COLO668 (cell line): Measurements from ENCODE around the gene RRM2.
"Not testable (repeated sequence)": the region's sequence is repeated elsewhere in the genome, so short reads cannot be mapped to it uniquely, and the experiment has no call there.

ENCODE experiments used
- DNase-seq: peaks from one replicate; lab custom pipeline; 2025; ENCODE audit not compliant: unreplicated experiment; lab: John Stamatoyannopoulos, UW

The RRM2 gene

GRCh38 chr2:10089565-10090190 is 32.9 kb upstream of the RRM2 start:
- DNase-seq = no peak

- no peak for DNase-seq
Observed at GRCh38 chr2:10091182-10091888, 31.2 kb upstream of the RRM2 start.

- DNase-seq = not testable (repeated sequence)
Observed at GRCh38 chr2:10091889-10092244, 30.7 kb upstream of the RRM2 start.

GRCh38 chr2:10094271-10094814 is 28.2 kb upstream of the RRM2 start:
- no peak for DNase-seq

GRCh38 chr2:10095175-10095574 is 27.4 kb upstream of the RRM2 start:
- no peak for DNase-seq

GRCh38 chr2:10096641-10097040 is 25.9 kb upstream of the RRM2 start:
- no peak for DNase-seq

- DNase-seq = peak; percentile 72
Observed at GRCh38 chr2:10097352-10098148, 25.0 kb upstream of the RRM2 start.

- no peak for DNase-seq
Observed at GRCh38 chr2:10101491-10101890, 21.0 kb upstream of the RRM2 start.

- DNase-seq = no peak
Observed at GRCh38 chr2:10103179-10103578, 19.4 kb upstream of the RRM2 start.

GRCh38 chr2:10104906-10105305 is 17.6 kb upstream of the RRM2 start:
- not testable (repeated sequence) for DNase-seq

- no peak for DNase-seq
Observed at GRCh38 chr2:10109311-10109710, 13.2 kb upstream of the RRM2 start.

- DNase-seq = no peak
Observed at GRCh38 chr2:10119027-10119325, 3.6 kb upstream of the RRM2 start.

- no peak for DNase-seq
Observed at GRCh38 chr2:10119601-10120157, 2.9 kb upstream of the RRM2 start.

GRCh38 chr2:10120158-10120876 is 2.2 kb upstream of the RRM2 start:
- peak; percentile 98 for DNase-seq

- no peak for DNase-seq
Observed at GRCh38 chr2:10120877-10121574, 1.5 kb upstream of the RRM2 start.

- DNase-seq = no peak
Observed at GRCh38 chr2:10123281-10123680, 742 bp downstream of the RRM2 start.

- DNase-seq = peak; percentile 39
Observed at GRCh38 chr2:10124538-10125045, 2.1 kb downstream of the RRM2 start.

GRCh38 chr2:10125842-10126631 is 3.5 kb downstream of the RRM2 start:
- no peak for DNase-seq

- DNase-seq = no peak
Observed at GRCh38 chr2:10126632-10127026, 4.1 kb downstream of the RRM2 start.
